Mammary epithelial cell (primary cell): ENCODE data around the gene ARSJ.

Experiments used
- CTCF ChIP-seq, 2 donors: IDR thresholded peaks in 1 of 2; conservative IDR thresholded peaks in 1 of 2; 2 replicates each; pipeline ENCODE4 v1.5.1; 2011 to 2012; ENCODE audit warnings: inconsistent platforms in 2 of 2, low read length in 2 of 2, mild to moderate bottlenecking in 2 of 2, control low read depth in 1 of 2, low read depth in 1 of 2; ENCODE audit not compliant: insufficient read depth in 1 of 2; ENCODE audit errors: extremely low read depth in 1 of 2
- EZH2 ChIP-seq: IDR thresholded peaks from 2 replicates; pipeline ENCODE4 v1.6.1; 2012; ENCODE audit warnings: low read length, inconsistent platforms, borderline replicate concordance

GRCh38 chr4:113990886-113991285 lies 11.4 kb upstream of the ARSJ start:
- TF ChIP-seq CTCF (conservative IDR thresholded peaks at IDR 0.05 in 1 of 2, IDR thresholded peaks at IDR 0.05 in 1 of 2; ENCODE audit: extremely low read depth in 1 of 2, insufficient read depth in 1 of 2, low read depth in 1 of 2, low read length in 2 of 2) (no peak), EZH2 (no peak)
